Skeletal muscle tissue (tissue), 4 donors: Measurements from ENCODE around the gene CAMK2G. TPM values are rescaled to one million over a fixed set of nuclear protein-coding genes. Genes with fewer than 3 reads are reported as not detected.

Experiments used
- H3K27ac ChIP-seq: one replicate; pipeline ENCODE4 v1.7.0; 2013; ENCODE audit warnings: mild to moderate bottlenecking, low read depth, low read length, inconsistent platforms
- H3K27me3 ChIP-seq, 3 donors: one replicate each; pipeline ENCODE4 v1.7.0; 2013; ENCODE audit warnings: low read length in 3 of 3; ENCODE audit not compliant: control insufficient read depth in 3 of 3, insufficient read depth in 3 of 3
- H3K36me3 ChIP-seq, 3 donors: one replicate each; pipeline ENCODE4 v1.7.0; 2013; ENCODE audit warnings: low read length in 3 of 3; ENCODE audit not compliant: control insufficient read depth in 3 of 3, insufficient read depth in 3 of 3
- H3K4me1 ChIP-seq, 3 donors: one replicate each; pipeline ENCODE4 v1.7.0; 2013; ENCODE audit warnings: low read length in 3 of 3, mild to moderate bottlenecking in 3 of 3; ENCODE audit not compliant: control insufficient read depth in 3 of 3, insufficient read depth in 3 of 3
- H3K4me3 ChIP-seq, 3 donors: one replicate each; pipeline ENCODE4 v1.7.0; 2013; ENCODE audit warnings: low read length in 3 of 3
- H3K9ac ChIP-seq, 3 donors: one replicate each; pipeline ENCODE4 v1.7.0; 2013; ENCODE audit warnings: low read length in 3 of 3, mild to moderate bottlenecking in 3 of 3, moderate library complexity in 2 of 3, low read depth in 1 of 3
- H3K9me3 ChIP-seq, 3 donors: one replicate each; pipeline ENCODE4 v1.7.0; 2013; ENCODE audit warnings: low read length in 3 of 3; ENCODE audit not compliant: control insufficient read depth in 3 of 3
- total RNA-seq: library from RNA; depleted of rRNA; stranded (reverse); fragments of >200 nt; gene quantifications from one replicate; pipeline ENCODE4 v1.2.3, GENCODE V29; 2014
- donor health status: Osteomylitis.

CAMK2G gene
- total RNA-seq, 1 donor from 2014 or later = 16.2 TPM

DNA sequence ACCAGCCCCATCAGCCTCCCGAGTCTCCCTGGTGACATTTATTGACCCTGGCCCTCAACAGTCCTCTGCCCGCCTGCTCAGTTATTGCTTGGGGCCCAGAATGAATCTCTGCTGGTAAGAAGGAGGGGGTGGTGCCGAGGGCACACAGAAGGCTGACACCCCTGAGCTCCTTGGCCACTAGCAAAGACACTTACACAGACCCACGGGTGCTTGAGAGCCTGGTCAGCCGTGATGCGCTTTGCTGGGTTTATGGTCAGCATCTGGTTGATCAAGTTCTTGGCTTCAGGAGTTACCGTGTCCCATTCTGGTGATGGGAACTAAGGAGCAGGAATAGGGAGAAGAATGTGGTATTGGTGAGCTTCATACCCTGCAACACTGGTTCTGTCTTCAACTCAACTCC, 27.3 kb downstream of the CAMK2G start:
- Histone ChIP-seq H3K4me3 (no peak overlapping the region), H3K27me3 (no peaks in the 10 kb centered on the region), H3K9ac (no peak overlapping the region), H3K4me1 (peaks cover 10 to 33% (median 29%) of the 10 kb centered on the region in 3 donors), H3K27ac (no peak overlapping the region), H3K36me3 (peaks cover 56 to 60% (median 58%) of the 10 kb centered on the region in 3 donors), H3K9me3 (no peaks in the 10 kb centered on the region)

DNA sequence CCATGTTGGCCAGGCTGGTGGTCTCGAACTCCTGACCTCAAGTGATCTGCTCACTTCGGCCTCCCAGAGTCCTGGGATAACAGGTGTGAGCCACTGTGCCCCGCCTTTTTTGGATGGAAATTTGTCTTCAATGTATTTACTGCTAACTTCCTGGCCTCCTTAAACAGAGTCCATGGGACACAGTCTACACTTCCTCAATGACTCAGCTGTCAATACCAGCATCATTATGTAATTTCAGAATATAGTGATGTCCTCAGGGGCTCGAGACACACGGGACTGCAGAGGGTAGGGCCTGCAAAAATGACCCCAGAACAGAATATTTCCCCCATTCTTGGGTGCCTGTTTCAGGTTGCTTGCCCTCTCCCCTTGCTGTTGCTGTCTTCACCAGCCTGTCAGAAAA, 31.1 kb downstream of the CAMK2G start:
- H3K36me3 ChIP-seq = peaks cover 69 to 71% (median 70%) of the 10 kb centered on the region in 3 donors

DNA sequence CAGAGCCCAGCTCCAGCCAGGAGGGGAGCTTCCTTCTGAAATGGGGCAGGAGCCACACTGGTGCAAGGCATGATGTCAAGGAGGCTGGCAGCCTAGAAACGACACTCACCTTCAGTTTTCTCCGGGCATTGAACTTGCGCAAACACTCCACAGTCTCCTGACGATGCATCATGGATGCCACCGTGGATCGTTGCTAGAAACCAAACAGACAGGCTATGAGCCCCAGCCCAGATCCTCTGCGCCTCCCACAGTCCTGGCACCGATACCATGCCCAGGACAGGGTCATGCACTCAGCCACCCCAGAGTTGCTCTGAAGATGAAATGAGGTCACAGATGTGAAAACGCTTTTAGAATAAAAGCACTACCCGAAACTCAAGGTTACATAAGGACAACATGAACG, 32.0 kb downstream of the CAMK2G start:
- H3K4me3 ChIP-seq = no peak overlapping the region
- H3K36me3 ChIP-seq = peaks cover 69 to 71% (median 70%) of the 10 kb centered on the region in 3 donors
- no peak overlapping the region for H3K27ac ChIP-seq
- no peaks in the 10 kb centered on the region for H3K27me3 ChIP-seq
- H3K9ac ChIP-seq = no peak overlapping the region
- H3K9me3 ChIP-seq = no peaks in the 10 kb centered on the region
- no peaks in the 10 kb centered on the region for H3K4me1 ChIP-seq

More for the DNA sequence above, 31.1 kb downstream of the CAMK2G start:
- H3K4me3 ChIP-seq = no peak overlapping the region
- H3K9me3 ChIP-seq = no peaks in the 10 kb centered on the region
- no peak overlapping the region for H3K27ac ChIP-seq
- H3K9ac ChIP-seq = no peak overlapping the region
- H3K27me3 ChIP-seq = no peaks in the 10 kb centered on the region
- H3K4me1 ChIP-seq = peaks cover 0 to 3% (median 0%) of the 10 kb centered on the region in 3 donors

DNA sequence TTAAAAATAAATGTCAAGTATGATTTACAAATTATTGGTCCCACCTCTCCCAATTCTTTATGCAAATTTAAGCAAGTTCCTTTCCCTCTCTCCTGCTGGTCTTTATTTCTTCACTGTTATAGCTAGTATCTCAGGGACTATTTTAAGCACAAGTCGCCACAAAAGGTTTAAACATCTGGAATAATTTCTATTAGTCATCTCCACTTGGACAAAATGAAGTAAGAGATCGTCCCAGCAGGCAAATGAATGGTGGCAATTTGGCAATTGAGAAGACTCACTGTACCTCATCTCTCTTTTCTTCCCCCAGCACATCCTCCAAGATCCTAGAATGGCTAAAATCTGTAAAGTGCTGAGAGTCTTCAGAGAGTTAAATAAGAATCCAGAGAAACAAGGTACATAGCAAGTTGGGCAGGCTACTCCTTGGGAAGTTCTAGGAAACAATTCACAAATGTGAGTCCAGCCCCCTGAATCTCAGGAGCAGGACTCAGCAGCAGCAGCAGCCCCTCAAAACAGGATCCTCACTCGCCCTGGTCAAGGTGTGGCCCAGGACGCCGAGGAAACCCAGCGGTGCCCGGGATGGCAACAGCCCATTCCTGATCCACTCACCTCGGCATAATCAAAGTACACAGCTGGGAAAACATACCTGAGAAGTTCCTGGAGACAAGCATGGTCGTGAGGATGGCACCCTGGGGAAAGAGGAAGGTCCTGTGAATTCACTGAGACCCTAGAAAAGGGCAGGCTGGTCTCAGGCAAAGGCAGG, 32.6 kb downstream of the CAMK2G start:
- Histone ChIP-seq H3K9ac (no peak overlapping the region), H3K27me3 (no peaks in the 10 kb centered on the region), H3K9me3 (no peaks in the 10 kb centered on the region), H3K36me3 (peaks cover 69 to 71% (median 70%) of the 10 kb centered on the region in 3 donors), H3K4me1 (no peaks in the 10 kb centered on the region), H3K4me3 (no peak overlapping the region), H3K27ac (no peak overlapping the region)

DNA sequence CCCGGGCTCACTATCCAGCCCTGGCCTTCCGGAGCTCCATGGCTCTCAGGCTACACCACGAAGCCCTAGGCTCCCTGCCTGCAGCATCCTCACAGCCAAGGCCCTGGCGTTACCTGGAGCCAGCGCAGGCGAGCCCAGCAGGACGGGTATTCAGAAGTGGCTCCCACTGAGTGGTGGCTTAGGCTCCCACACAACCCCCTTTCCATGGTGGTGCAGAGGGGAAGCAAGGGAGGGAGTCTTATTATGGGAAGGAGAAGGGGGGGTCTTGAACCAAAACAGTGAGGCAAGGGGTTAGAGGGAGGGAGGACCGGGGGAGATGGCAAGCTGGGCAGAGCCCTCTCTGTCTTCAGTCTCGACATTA, 33.3 kb downstream of the CAMK2G start:
- Histone ChIP-seq H3K27me3 (no peaks in the 10 kb centered on the region), H3K36me3 (peaks cover 69 to 71% (median 70%) of the 10 kb centered on the region in 3 donors), H3K27ac (no peak overlapping the region), H3K9me3 (no peaks in the 10 kb centered on the region), H3K4me3 (no peak overlapping the region), H3K9ac (no peak overlapping the region), H3K4me1 (no peaks in the 10 kb centered on the region)

DNA sequence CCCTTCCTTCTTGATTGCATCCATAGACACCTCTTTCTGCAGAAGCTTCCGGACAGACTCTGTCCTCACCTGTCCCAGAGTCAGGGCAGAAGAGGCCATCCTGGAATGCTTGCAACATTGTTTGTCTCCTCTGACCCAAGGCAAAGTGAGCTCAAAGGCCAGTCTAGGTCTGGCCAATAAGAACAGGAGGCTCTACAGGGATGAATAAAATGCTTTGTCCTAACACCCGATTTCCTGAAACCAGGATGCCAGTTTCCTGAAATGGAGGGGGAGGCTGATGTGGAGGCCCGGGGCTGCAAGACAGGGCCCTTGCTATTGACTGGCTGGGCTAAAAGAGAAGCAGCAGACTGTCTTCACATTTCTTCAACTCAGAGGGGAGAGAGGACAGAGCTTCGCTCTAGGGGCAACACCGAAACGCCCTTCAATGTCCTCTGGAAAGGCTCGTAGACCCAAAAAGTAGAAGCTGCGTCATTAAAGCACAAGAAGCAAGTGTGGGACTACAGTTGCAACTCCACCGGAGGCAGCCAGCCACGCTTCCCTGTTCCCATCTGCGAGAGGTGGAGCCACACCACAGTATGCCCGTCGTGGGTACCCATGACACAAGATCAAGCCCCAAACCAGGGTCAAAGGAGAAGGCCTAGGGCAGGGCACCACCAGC, 33.8 kb downstream of the CAMK2G start:
- Histone ChIP-seq H3K9ac (no peak overlapping the region), H3K4me3 (no peak overlapping the region), H3K4me1 (no peaks in the 10 kb centered on the region), H3K9me3 (no peaks in the 10 kb centered on the region), H3K27ac (no peak overlapping the region), H3K36me3 (peaks cover 67 to 73% (median 70%) of the 10 kb centered on the region in 3 donors), H3K27me3 (no peaks in the 10 kb centered on the region)

DNA sequence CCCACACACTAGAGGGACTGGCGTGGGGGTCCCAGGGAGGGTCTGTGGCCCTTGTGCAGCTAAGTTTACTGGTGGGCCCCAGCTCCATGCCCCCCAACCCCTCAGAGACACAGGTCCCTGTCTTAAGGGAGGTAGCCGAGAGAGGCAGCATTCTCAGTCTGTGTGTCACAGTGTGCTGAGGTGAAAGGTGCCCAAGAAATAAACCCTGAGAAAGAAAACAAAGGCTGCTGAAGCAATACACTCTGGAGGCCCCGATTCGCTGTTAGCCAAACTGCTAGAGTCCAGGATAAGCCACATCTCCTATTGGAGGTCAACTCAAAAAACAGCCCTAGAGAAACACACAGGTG, 34.3 kb downstream of the CAMK2G start:
- Histone ChIP-seq H3K36me3 (peaks cover 67 to 71% (median 70%) of the 10 kb centered on the region in 3 donors), H3K4me3 (no peak overlapping the region), H3K9ac (no peak overlapping the region), H3K27me3 (no peaks in the 10 kb centered on the region), H3K27ac (no peak overlapping the region), H3K9me3 (no peaks in the 10 kb centered on the region), H3K4me1 (no peaks in the 10 kb centered on the region)

DNA sequence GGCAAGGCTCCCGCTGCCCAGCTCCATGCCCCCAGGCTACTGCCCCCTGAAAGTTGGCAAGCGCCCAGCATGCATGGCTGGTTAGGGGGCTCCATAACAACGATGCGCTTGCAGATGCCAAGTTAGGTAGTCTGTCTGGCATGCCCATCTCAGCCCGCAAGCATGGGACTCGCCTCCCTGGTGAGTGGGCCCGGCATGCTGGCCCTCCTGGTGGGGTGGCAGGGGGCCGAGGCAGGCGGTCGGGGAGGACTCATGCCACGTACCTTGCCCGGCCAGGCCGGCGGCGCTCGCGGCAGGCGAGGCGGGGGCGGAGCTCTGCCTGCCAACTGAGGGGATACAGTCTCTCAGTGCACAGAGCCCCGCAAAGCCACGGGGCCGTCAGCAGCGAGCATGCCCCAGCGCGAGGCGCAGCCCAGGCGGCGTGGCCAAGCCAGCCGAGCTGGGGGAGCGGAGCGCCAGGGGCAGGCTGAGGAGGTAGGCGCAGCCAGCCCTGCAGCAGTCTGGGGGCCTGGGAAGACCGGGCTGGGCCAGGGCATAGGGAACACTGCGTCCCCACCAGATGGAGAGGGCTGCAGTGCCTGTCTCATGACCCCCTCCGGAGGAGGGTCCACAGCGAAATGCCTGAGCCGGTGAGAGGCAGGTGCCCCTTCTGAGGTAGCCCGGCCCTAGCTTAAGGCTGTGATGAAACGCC, 34.9 kb downstream of the CAMK2G start:
- Histone ChIP-seq H3K4me1 (no peaks in the 10 kb centered on the region), H3K4me3 (no peak overlapping the region), H3K9me3 (no peaks in the 10 kb centered on the region), H3K27me3 (no peaks in the 10 kb centered on the region), H3K9ac (no peak overlapping the region), H3K27ac (no peak overlapping the region), H3K36me3 (peaks cover 62 to 71% (median 67%) of the 10 kb centered on the region in 3 donors)

DNA sequence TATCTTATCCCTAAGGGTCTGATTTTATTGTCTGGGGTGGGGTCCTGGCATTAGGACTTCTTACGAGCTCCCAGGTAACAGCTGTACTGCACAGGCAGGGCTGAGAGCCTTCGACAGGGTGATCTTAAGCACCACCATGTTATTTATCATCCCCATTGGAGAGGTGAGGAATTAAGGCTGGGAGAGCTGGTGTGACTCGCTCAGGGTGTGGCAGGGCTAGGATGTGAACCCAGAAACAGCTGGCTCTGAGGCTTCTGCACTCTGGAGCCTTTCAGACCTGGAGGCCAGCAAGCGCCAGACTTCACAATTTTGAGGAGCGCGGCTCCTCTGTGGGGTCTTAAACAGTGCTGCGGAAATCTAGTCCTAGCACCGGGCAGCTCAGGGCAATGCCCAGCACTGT, 35.5 kb downstream of the CAMK2G start:
- H3K4me1 ChIP-seq = no peaks in the 10 kb centered on the region
- peaks cover 64 to 74% (median 70%) of the 10 kb centered on the region in 3 donors for H3K36me3 ChIP-seq
- no peaks in the 10 kb centered on the region for H3K27me3 ChIP-seq
- H3K4me3 ChIP-seq = no peak overlapping the region
- H3K9ac ChIP-seq = no peak overlapping the region
- H3K27ac ChIP-seq = no peak overlapping the region
- H3K9me3 ChIP-seq = no peaks in the 10 kb centered on the region

DNA sequence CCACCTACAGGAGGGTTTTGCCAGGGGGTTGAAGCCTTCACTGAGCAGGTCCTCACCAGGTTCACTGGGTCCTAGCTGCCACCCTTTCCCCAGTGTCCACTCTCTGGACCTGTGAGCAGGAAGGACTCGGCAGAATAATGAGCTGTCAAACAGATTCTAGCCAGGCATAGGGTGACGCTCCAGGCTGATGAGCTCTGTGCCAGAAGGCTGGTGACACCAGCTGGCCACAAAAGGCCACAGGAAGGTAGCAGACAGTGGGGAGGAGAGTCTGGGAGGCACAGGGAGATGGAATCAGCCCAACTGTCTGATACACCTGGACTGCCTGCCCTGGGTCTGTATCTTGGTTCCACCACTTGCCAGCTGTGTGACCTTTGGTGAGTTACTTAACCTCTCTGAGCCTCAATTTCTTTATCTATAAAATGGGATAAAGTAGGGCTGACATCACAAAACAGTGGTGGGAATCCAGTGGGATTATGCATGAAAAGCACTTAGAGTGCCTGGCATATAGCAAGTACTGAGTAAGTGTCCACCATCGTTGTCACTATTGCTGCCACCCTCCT, 36.3 kb downstream of the CAMK2G start:
- Histone ChIP-seq H3K4me3 (no peak overlapping the region), H3K36me3 (peaks cover 57 to 67% (median 65%) of the 10 kb centered on the region in 3 donors), H3K27ac (no peak overlapping the region), H3K4me1 (no peaks in the 10 kb centered on the region), H3K27me3 (no peaks in the 10 kb centered on the region), H3K9me3 (no peaks in the 10 kb centered on the region), H3K9ac (no peak overlapping the region)
